Upper lobe of right lung (tissue), 1 donor: Measurements from ENCODE around the gene SOCS3. TPM values are rescaled to one million over a fixed set of nuclear protein-coding genes. Genes with fewer than 3 reads are reported as not detected.

ENCODE experiments used
- ATAC-seq: fragments of 200-7000 bp; cut with Tn5 transposase; one replicate; pipeline ENCODE4 v1.9.1; 2020; ENCODE audit warnings: mild to moderate bottlenecking, moderate library complexity
- DNase-seq: peaks from one replicate; pipeline ENCODE4 v3.0.0-alpha.2; 2020
- H3K27ac ChIP-seq: fragments of 200-600 bp; one replicate; pipeline ENCODE4 v1.8.0; 2022
- H3K27me3 ChIP-seq: fragments of 200-600 bp; one replicate; pipeline ENCODE4 v1.8.0; 2022; ENCODE audit warnings: mild to moderate bottlenecking
- H3K36me3 ChIP-seq: fragments of 200-600 bp; one replicate; pipeline ENCODE4 v1.8.0; 2022
- H3K4me1 ChIP-seq: fragments of 200-600 bp; one replicate; pipeline ENCODE4 v1.8.0; 2022
- H3K4me3 ChIP-seq: fragments of 200-600 bp; one replicate; pipeline ENCODE4 v1.8.0; 2022; ENCODE audit warnings: mild to moderate bottlenecking
- H3K9me3 ChIP-seq: fragments of 200-600 bp; one replicate; pipeline ENCODE4 v1.8.0; 2022
- intact Hi-C: fragments of 100-400 bp; cut with DNase I; formaldehyde crosslinking; loops from one replicate; pipeline ENCODE4 v1.11.0; 2022
- total RNA-seq: library from RNA; stranded (reverse); fragmentation: NEBNext Ultra II Directional; extraction: Animal tissue kit (Norgen Biotek cat#: 25700); gene quantifications from one replicate; pipeline ENCODE4 v1.2.1, GENCODE V29; 2021
- TF ChIP-seq, protein P1 (sequence below): fragments of 200-600 bp; IDR thresholded peaks from one replicate; pipeline ENCODE4 v1.8.0; 2022; ENCODE audit warnings: antibody characterized with exemption
- donor health status: DM: no; HTN: yes; CAD: no; lungs with severe emphysema.

Gene SOCS3
- total RNA-seq, 1 donor from 2014 or later: 82.0 TPM

DNA sequence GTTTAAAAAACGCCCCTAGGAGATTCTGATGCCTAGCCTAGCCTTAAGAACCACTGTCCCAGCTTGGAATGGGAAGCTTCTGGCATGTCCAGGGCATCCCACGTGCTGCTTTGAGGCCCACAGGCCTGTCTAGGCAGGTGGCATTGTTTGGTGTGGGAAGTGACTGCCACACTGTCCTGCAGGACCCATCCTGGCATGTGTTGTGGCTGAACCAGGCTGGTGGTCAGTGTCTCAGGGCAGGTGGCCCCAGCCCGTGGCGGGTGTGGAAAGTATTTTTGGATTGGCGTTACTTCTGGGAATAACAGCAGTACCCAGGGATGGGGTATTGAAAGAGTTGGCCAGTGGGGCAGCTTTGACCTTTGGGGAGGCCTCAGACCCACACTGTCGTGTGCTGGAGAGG lies 46.5 kb upstream of the SOCS3 start:
- H3K4me1 ChIP-seq: peaks cover 43% of the 10 kb centered on the region
- no peak for ATAC-seq
- no peak for DNase-seq
- H3K27me3 ChIP-seq: no peaks in the 10 kb centered on the region
- TF ChIP-seq, protein P1, sequence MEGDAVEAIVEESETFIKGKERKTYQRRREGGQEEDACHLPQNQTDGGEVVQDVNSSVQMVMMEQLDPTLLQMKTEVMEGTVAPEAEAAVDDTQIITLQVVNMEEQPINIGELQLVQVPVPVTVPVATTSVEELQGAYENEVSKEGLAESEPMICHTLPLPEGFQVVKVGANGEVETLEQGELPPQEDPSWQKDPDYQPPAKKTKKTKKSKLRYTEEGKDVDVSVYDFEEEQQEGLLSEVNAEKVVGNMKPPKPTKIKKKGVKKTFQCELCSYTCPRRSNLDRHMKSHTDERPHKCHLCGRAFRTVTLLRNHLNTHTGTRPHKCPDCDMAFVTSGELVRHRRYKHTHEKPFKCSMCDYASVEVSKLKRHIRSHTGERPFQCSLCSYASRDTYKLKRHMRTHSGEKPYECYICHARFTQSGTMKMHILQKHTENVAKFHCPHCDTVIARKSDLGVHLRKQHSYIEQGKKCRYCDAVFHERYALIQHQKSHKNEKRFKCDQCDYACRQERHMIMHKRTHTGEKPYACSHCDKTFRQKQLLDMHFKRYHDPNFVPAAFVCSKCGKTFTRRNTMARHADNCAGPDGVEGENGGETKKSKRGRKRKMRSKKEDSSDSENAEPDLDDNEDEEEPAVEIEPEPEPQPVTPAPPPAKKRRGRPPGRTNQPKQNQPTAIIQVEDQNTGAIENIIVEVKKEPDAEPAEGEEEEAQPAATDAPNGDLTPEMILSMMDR: no peak
- no peak overlapping the region for H3K4me3 ChIP-seq
- intact Hi-C loops: no loop called here
- no peak overlapping the region for H3K27ac ChIP-seq
- H3K9me3 ChIP-seq: no peaks in the 10 kb centered on the region
- H3K36me3 ChIP-seq: peaks cover 52% of the 10 kb centered on the region

DNA sequence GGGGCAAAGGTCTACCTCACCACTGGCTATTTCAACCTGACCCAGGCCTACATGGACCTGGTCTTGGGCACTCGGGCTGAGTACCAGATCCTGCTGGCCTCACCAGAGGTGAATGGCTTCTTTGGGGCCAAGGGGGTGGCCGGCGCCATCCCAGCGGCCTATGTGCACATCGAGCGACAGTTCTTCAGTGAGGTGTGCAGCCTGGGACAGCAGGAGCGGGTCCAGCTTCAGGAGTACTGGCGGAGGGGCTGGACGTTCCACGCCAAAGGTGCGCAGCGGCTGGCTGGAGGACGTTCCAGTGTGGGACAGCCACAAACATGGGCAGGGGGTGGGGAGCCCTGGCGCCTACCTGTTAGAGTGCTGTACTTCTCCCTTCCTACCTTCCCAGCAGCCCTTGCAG lies 43.9 kb upstream of the SOCS3 start:
- no peaks in the 10 kb centered on the region for H3K9me3 ChIP-seq
- intact Hi-C loops: no loop called here
- DNase-seq (no peak), ATAC-seq (no peak)
- TF ChIP-seq, protein P1: no peak
- H3K27ac ChIP-seq: no peak overlapping the region
- no peaks in the 10 kb centered on the region for H3K27me3 ChIP-seq
- H3K36me3 ChIP-seq: peaks cover 78% of the 10 kb centered on the region
- peaks cover 19% of the 10 kb centered on the region for H3K4me1 ChIP-seq
- H3K4me3 ChIP-seq: no peak overlapping the region

DNA sequence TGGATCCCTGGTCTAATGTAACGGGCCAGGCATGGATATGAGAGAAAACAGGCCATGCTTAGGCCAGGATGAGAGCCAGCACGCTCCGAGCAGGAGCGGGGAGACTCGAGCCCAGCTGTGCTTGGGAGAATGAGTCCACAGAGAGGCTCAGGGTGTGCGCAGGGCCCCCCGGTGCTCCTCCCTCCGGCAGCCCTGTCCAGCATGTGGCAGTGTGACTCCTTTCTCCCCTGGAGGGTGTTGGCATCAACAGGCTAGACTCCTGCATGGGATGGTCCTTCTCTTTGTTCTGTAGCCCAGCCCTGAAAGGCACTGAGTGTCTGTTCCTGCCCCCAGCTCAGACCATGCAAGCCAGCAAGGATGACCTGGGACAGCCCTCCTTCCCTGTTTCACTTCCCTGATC lies 42.0 kb upstream of the SOCS3 start:
- peaks cover 94% of the 10 kb centered on the region for H3K36me3 ChIP-seq
- H3K4me3 ChIP-seq: no peak overlapping the region
- TF ChIP-seq, protein P1: no peak
- no peak overlapping the region for H3K27ac ChIP-seq
- no peak for ATAC-seq
- H3K9me3 ChIP-seq: no peaks in the 10 kb centered on the region
- no peaks in the 10 kb centered on the region for H3K27me3 ChIP-seq
- H3K4me1 ChIP-seq: peaks cover 15% of the 10 kb centered on the region
- no peak for DNase-seq
- intact Hi-C loops: no loop called here

DNA sequence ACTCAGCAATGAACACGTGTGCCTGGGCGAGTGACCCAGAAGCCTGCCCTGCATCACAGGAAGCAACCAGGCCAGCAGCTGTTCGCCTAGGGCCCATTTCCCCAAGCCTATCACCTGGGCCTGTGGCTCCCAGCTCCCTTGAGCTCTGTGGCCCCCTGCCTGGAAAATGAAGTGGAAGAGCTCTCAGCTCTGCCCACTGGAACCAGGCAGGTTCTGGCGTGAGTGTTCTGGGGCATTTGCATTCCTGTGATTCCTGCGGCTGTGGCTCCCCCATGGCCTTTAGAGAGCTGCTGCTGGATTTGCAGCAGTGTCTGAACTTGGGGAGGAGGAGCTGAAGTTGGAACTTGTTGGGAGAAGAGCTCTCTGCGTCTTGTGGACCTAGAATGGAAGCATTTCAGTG lies 41.4 kb upstream of the SOCS3 start:
- intact Hi-C loops: no loop called here
- H3K36me3 ChIP-seq: peaks cover 97% of the 10 kb centered on the region
- peaks cover 22% of the 10 kb centered on the region for H3K4me1 ChIP-seq
- H3K9me3 ChIP-seq: no peaks in the 10 kb centered on the region
- TF ChIP-seq, protein P1: no peak
- DNase-seq (no peak), ATAC-seq (peak; percentile 46)
- H3K27me3 ChIP-seq: no peaks in the 10 kb centered on the region
- no peak overlapping the region for H3K4me3 ChIP-seq
- H3K27ac ChIP-seq: no peak overlapping the region

DNA sequence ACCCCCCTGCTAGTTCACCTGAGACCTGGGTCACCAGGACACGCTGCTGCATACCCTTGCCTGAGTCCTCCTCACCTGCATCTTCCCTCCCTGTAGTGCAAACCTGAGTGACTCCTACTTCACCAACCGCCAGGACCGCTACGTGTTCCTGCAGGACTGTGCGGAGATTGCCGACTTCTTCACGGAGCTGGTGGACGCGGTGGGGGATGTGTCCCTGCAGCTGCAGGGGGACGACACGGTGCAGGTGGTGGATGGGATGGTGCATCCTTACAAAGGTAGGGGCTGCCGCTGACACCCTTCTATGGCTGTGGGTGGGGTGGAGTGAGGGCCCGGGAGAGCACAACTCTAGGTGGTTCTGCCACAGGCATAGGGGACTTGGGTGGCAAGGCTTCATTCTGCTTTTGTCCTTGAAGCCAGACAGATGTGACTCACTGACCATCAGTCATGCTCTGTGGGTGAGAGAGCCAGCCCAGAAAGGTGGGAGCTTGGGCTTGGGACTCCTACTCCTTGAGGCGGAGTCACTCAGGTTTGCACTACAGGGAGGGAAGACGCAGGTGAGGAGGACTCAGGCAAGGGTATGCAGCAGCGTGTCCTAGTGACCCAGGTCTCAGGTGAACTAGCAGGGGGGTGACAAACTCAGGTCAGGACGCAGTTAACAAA lies 40.8 kb upstream of the SOCS3 start:
- Histone ChIP-seq H3K27me3 (no peaks in the 10 kb centered on the region), H3K9me3 (no peaks in the 10 kb centered on the region), H3K4me3 (no peak overlapping the region), H3K4me1 (peaks cover 27% of the 10 kb centered on the region), H3K36me3 (peaks cover 97% of the 10 kb centered on the region), H3K27ac (no peak overlapping the region)
- intact Hi-C loops: no loop called here
- TF ChIP-seq, protein P1: no peak
- no peak for ATAC-seq
- no peak for DNase-seq

DNA sequence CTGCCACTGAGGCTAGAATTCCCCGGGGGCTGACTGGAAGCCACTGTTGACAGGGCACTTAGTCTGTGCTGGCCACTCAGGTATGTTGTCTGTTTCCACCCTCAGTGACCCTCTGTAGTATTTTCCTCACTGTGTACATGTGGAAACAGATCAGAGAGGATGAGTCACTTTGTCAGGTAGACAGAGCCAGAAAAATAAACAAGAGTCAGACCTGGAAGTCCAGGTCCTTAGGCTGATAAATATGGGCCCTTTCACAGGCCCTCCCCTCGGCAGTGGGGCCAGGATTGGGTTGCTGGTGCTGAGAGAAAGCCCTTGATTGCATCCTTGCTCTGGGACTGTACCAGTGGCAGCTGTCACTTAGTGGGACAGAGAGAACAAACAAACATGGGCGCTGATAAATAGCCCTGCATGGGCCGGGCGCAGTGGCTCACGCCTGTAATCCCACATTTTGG lies 39.8 kb upstream of the SOCS3 start:
- ATAC-seq: no peak

More for the DNA sequence above, 39.8 kb upstream of the SOCS3 start:
- Histone ChIP-seq H3K4me3 (no peak overlapping the region), H3K27me3 (no peaks in the 10 kb centered on the region), H3K36me3 (peaks cover 97% of the 10 kb centered on the region), H3K4me1 (peaks cover 33% of the 10 kb centered on the region), H3K27ac (no peak overlapping the region), H3K9me3 (no peaks in the 10 kb centered on the region)
- DNase-seq: no peak
- intact Hi-C loops: no loop called here
- TF ChIP-seq, protein P1: no peak
